Measurements from ENCODE around the gene TMEM132E.

TMEM132E gene

DNA sequence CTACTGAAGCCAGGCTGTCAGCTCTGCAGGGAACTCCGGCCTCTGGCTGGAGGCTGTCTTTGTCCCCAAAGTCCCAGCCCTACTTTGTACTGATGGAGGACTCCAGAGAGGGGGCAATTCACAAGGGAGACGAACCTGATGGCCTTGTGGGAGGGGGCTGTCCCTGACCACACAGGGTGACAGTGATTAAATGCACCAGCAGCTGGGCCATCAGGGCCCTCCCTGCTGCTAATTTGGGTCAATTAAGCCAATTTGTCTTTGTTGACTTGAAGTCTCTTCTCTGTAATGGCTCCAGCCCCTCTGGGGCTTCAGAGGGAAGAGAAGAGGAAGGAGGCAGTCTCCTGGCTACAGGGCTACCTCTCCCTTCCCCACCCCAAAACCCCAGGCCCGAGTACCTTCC lies 22.0 kb downstream of the TMEM132E start:
- no peak for DNase-seq (ENCODE audit: low read depth in 2 of 2)

DNA sequence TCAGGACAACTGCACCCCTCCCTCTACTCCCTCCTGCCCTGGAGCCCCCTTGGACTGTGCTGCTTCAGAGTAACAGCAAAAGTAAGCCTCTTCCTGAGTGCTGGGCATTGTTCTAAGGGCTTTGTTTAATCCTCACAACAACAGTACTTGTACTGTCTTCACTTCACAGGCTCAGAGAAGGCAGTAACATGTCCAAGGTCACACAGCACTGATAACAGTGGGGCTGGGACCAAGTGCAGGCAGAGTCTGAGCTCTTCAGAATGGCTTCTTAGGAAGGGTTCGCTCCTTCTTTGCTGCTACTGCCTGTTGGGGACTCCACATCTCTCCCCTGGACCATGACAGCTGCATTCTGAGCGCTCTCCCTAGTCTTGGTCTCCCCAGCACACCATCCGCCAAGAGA lies 24.6 kb downstream of the TMEM132E start:
- no peak for DNase-seq (ENCODE audit: low read depth in 2 of 2)

DNA sequence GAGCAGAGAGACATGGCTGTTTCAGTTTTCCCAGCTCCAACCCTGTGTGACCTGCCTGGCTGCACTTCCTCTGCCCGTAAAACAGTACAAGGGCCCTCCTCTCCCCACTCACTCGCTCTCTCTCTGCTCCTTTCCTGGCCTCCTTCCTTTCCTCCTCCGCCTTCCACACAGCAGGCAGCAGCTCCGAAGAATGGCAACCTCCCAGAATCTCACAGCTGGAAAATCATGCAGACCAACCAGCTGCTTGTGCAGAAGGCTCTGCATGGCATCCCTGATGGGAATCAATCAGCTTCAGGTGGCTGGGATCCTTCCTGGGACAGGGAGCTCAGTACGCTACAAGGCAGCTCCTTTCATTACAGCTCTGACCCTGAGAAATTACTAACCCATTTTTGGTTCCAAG lies 27.4 kb downstream of the TMEM132E start:
- DNase-seq (ENCODE audit: low read depth in 2 of 2) = no peak

GRCh38 chr17:34607917-34608316 lies 28.5 kb downstream of the TMEM132E start:
- DNase-seq (ENCODE audit: low read depth in 2 of 2) = no peak

DNA sequence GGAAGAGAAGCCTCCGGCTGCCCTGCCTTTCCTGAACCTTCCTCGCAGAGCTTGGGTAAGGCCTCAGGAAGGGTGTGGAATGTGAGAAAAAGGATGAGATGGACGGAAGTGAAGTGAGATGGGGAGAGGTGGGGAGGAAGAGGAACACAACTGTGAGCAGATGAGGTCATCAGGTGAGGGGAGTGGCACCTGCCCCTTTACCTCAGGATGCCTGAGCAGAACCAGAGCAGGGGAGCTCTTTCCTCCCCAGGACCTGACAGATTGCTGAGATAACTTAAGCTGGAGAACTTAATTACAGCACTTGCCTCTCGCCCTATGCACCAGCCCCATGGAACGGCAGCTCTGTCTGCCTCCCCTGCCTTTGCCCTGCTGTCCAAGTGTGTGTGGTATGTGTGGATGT lies 29.8 kb downstream of the TMEM132E start:
- DNase-seq (ENCODE audit: low read depth in 2 of 2) = no peak

GRCh38 chr17:34610039-34610438 lies 30.7 kb downstream of the TMEM132E start:
- DNase-seq (ENCODE audit: low read depth in 2 of 2) = no peak

- no peak for DNase-seq (ENCODE audit: low read depth in 2 of 2)
Observed at GRCh38 chr17:34610506-34610905, 31.1 kb downstream of the TMEM132E start.

DNA sequence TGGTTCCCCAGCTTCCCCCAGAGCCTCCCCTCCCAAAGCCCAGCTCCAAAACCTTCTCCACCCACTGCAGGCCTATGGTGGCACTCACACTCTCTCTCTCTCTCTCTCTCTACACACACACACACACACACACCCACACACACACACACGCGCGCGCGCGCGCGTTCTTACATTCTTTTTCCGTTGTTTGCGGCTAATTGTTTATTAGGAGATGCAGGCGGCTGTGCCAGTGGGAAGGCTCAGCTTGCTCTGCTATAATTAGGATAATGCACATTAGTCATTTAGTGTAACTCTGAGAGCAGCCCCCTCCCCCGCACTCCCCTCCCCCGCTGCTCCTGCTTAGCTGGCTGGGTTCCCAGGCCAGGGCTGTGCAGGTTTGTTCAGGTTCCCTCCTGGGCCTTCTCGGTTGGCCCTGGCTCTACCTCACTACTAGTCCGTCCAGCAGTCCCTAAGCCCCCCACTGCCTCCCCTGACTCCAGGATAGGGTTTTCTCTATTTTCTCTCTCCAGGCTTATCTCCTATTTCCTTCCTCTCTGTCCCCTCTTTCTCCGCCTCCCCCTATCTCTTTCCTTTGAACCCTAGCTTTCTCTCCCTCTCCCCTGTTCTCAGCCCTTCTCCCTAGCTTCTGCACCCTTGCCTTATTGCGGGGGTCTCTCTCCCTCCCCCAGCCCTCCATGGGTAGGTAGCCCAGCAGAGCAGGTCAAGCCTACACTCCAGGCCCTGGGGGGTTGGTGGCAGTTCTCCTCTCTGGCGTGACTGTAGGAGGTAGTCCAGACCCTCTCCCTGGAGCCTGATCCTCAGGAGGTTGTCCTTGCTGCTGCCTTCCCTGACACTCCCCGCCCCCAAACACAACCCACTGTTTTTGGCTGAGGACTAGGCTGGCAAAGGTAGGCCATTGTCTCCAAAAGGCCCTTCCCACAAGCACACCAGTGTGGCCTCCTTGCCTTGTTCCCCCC lies 34.0 kb downstream of the TMEM132E start:
- DNase-seq (ENCODE audit: low read depth in 2 of 2) = no peak

DNA sequence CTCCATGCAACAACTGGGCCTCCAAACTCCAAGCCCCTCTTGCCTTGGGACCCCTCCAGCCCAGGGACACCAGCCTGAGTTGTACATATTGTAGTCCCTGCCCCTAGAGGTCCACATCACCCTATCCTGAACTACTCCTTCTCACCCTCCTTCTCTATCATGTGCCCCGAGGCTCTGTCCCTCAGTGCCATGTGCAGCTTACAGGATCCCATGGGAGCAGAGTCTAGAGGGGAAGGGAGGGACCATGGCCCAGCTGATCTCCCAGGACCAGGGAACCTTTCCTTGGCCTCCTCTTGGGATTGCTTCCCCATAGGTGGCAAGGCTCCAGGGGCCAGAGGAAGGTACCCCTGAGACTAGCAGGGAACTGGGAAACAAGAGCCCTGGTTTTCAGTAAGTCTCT lies 35.3 kb downstream of the TMEM132E start:
- DNase-seq (ENCODE audit: low read depth in 2 of 2) = no peak

GRCh38 chr17:34615326-34615725 lies 35.9 kb downstream of the TMEM132E start:
- no peak for DNase-seq (ENCODE audit: low read depth in 2 of 2)

DNA sequence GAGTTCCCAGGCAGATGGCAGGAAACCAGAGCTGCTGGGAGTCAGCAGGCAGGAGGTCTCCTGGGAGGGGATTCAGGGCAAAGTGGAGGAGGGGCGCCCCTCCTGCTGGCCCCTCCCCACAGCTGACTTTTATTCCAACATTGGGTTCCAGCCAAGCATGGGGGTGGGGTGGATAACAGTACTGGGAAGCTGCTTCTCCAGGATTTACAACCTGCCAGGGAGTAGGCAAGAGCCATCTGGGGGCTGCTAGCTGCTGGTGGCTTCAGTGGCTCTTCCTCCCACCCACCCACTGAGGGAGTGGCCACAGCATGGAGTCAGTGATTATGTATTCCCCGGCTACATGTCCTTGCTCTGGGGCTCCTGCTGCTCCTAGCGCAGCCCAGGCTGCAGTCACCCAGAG lies 36.8 kb downstream of the TMEM132E start:
- no peak for DNase-seq (ENCODE audit: low read depth in 2 of 2)

DNA sequence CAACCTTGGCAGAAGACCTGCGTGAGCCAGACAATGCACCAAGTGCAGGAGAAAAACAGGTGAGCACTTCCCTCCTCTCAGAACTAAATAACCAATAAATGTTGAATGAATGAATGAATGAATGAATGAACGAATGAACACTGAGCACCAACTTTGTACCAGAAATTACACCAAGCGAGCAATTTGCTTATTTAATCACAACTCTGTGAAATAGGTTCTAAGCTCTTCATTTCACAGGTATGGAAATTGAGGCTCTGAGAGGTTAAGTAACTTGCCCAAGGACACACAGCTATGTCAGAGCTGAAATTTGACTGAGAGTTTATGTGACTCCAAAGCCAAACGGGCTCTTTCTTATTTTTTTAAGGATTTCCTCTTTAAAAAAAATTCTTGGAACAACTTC lies 38.0 kb downstream of the TMEM132E start:
- DNase-seq (ENCODE audit: low read depth in 2 of 2) = no peak

DNA sequence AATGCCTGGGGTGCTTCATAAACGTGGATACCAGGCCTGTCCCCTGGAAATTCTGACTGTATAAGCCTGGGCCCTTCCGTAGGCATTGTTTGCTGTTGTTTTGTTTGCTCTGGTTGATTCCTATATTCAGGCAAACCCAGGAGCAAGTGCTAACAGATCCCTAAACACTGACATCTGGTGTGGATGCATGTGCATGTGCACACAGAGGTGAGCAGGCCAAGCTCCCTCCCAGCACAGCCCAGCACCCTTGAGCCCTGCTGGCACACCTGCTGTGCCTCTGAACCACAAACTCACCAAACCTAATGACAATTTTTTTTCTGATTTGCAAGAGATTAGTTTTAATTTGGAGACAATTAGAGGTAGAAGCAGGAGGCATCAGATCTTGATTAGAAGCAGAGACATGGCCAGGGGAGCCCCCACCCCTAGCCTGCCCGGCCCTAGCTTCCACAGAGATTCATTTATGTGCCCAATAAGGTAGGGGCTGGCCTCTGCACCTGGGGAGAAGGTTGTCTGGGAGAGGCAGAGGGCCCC lies 40.4 kb downstream of the TMEM132E start:
- DNase-seq (ENCODE audit: low read depth in 2 of 2) = no peak

GRCh38 chr17:34620458-34620857 lies 41.1 kb downstream of the TMEM132E start:
- no peak for DNase-seq (ENCODE audit: low read depth in 2 of 2)

DNA sequence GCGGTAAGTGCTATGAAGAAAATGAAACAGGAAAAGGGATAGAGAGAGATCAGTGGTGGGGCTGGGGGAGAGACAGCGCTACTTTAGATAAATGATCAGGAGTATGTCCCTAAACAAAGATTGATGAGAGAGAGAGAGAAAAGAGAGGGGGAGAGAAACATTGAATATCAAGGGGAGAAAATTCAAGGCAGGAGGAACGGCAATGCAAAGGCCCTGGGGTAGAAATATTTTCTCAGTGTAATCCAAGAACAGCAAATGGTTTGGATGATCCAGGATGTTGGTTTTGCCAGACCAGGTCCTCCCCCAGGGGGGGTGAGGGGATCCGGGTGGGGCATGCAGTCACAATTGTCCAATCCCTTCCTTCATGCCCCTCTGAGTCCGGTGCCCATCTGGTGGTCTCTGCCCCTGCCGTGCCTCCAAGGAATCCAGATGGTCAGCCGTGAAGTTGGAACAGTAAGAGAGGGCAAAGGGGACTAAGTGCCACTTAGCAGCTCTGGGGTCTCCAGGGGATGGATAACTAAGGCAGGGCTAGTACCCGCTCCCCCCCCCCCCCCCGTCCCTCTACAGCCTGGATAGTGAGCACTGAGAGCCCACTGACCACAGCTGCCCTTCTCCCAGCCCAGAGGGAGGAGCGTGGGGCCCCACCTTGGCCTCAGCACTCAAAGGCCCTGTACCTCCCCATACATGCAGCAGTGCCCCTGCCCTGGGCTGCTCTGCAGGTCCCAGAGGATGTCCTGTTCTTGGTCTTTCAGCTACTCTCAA lies 43.7 kb downstream of the TMEM132E start:
- no peak for DNase-seq (ENCODE audit: low read depth in 2 of 2)

DNA sequence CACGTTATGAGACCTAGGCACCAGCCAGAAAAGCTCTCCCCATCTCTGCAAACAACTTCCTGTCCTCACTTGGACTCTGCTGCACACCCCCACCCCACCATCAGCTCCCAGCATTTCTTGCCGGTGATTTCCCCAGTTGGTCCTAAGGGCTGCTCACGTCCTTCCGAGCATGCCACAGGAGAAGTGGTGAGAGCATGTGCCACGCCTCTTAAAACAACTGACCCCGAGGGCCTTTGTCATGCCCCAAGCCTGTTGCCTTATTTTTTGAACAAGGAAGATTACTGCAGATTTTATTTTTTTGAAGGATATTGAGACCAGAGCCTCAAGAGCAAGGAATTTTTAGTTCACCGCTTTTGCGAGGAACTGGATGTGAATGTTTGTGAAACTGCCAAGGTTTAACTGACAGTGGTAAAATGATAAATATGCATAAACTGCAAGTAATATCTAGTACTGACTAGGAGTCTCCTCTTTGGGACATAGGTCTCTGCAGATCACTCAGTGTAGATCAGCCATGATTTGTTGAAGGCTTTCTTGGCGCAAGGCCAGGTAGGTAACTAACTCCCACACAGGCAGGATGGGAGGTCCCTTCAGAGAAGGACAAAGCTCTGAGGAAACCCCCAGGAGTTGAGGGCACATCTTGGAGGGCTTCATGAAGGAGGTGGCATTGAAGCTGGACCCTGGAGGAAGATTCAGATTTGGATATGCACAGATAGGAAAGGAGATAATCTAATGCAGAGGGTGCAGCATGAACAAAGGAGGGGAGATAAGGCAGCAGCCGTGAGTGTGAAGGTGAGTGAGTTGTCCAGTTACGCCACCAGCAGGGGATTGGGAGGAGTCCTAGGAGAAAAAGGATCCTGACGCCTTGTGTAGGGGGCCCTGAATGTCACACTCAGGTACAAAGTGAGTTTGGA lies 44.7 kb downstream of the TMEM132E start:
- no peak for DNase-seq (ENCODE audit: low read depth in 2 of 2)

- no peak for DNase-seq (ENCODE audit: low read depth in 2 of 2)
Observed at GRCh38 chr17:34624767-34625383, 45.5 kb downstream of the TMEM132E start.

- DNase-seq (ENCODE audit: low read depth in 2 of 2) = no peak
Observed at GRCh38 chr17:34626121-34626681, 46.8 kb downstream of the TMEM132E start.

DNA sequence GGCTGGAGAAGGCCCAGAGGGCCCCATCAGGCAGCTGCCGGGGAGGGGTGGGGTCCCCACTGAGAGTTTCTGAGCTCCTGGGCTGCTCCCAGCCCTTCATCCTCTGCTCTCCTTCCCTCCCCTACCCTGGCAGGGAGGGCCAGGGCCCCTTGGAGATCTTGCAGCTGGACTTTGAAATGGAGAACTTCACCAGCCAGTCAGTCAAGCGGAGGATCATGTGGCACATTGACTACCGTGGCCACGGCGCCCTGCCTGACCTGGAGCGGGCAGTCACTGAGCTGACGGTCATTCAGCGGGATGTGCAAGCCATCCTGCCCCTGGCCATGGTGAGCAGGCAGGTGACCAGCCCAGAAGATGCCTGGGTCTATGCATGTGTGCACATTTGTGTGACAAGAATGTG lies 49.5 kb downstream of the TMEM132E start:
- no peak for DNase-seq (ENCODE audit: low read depth in 2 of 2)

- no peak for DNase-seq (ENCODE audit: low read depth in 2 of 2)
Observed at GRCh38 chr17:34633351-34633750, 54.0 kb downstream of the TMEM132E start.

- DNase-seq (ENCODE audit: low read depth in 2 of 2) = no peak
Observed at GRCh38 chr17:34633760-34634159, 54.4 kb downstream of the TMEM132E start.

Data from stimulated activated CD8-positive, alpha-beta memory T cell treated with anti-CD3 and anti-CD28 coated beads, Interleukin-2, amount 100 ng/mL, for 48 hours (primary cell).